OCI-LY7 (cell line): Measurements from ENCODE around the gene TBC1D10B. TPM values are rescaled to one million over a fixed set of nuclear protein-coding genes. Genes with fewer than 3 reads are reported as not detected.
A peak's percentile ranks its signal among the peaks of the same experiment; 100 is the strongest.
"Not testable (repeated sequence)": the region's sequence is repeated elsewhere in the genome, so short reads cannot be mapped to it uniquely, and the experiment has no call there.

Experiments
- BruUV-seq: library from RNA; stranded (reverse); fragments of 400-500 nt; replicated peaks from 2 replicates; lab custom pipeline; 2021; lab: Mats Ljungman, UMichigan
- CTCF ChIA-PET: fragments of 300-600 bp; sonication (Branson Sonifier 250); formaldehyde crosslinking; loops from one replicate; lab custom pipeline; 2022; ENCODE audit warnings: antibody characterized with exemption; ENCODE audit not compliant: unreplicated experiment; lab: Charles Lee
- POLR2A ChIA-PET: fragments of 300-600 bp; sonication (Branson Sonifier 250); formaldehyde crosslinking; loops from one replicate; lab custom pipeline; 2022; ENCODE audit warnings: antibody characterized with exemption; lab: Charles Lee
- DNase-seq: peaks from one replicate; pipeline ENCODE4 v3.0.0-alpha.2; 2015; ENCODE audit warnings: low spot score
- H2AFZ ChIP-seq: fragments of 200-600 bp; sonication (generic), shearing (Covaris generic); 2 replicates; pipeline ENCODE4 v1.6.1; 2014; ENCODE audit warnings: mild to moderate bottlenecking, antibody characterized with exemption, low read length, moderate library complexity
- H3K27ac ChIP-seq: fragments of 200-600 bp; sonication (generic); 2 replicates; pipeline ENCODE4 v1.5.1; 2014; ENCODE audit warnings: mixed run types, low read depth, mild to moderate bottlenecking, moderate library complexity, low read length, inconsistent platforms; ENCODE audit not compliant: poor library complexity, severe bottlenecking
- H3K36me3 ChIP-seq: fragments of 200-600 bp; sonication (generic); 2 replicates; pipeline ENCODE4 v1.6.1; 2014; ENCODE audit warnings: mild to moderate bottlenecking, antibody characterized with exemption, low read length, moderate library complexity, mixed read lengths; ENCODE audit not compliant: insufficient read depth
- H3K4me1 ChIP-seq: fragments of 200-600 bp; sonication (generic); 2 replicates; pipeline ENCODE4 v1.5.1; 2014; ENCODE audit warnings: mild to moderate bottlenecking, low read length; ENCODE audit not compliant: insufficient read depth, poor library complexity, severe bottlenecking
- H3K4me2 ChIP-seq: fragments of 200-600 bp; sonication (generic); 2 replicates; pipeline ENCODE4 v1.6.1; 2014; ENCODE audit warnings: mild to moderate bottlenecking, low read length
- H3K4me3 ChIP-seq: fragments of 200-600 bp; sonication (generic); 2 replicates; pipeline ENCODE4 v1.5.1; 2014; ENCODE audit warnings: mild to moderate bottlenecking, low read depth, low read length; ENCODE audit not compliant: poor library complexity, severe bottlenecking
- H3K79me2 ChIP-seq: fragments of 200-600 bp; sonication (generic); 2 replicates; pipeline ENCODE4 v1.6.1; 2016; ENCODE audit warnings: low read depth, mild to moderate bottlenecking, low read length, moderate library complexity, mixed read lengths; ENCODE audit not compliant: insufficient read depth
- H3K9me2 ChIP-seq: fragments of 200-600 bp; sonication (generic); 2 replicates; pipeline ENCODE4 v1.6.1; 2016; ENCODE audit warnings: mild to moderate bottlenecking, low read length, mixed read lengths; ENCODE audit not compliant: insufficient read depth
- H3K9me3 ChIP-seq: fragments of 200-600 bp; sonication (generic); 2 replicates; pipeline ENCODE4 v1.6.1; 2014; ENCODE audit warnings: mild to moderate bottlenecking, mixed run types, low read length, mixed read lengths
- H4K20me1 ChIP-seq: fragments of 200-600 bp; sonication (generic); 2 replicates; pipeline ENCODE4 v1.6.1; 2014; ENCODE audit warnings: mild to moderate bottlenecking, antibody characterized with exemption, low read length, moderate library complexity, mixed read lengths; ENCODE audit not compliant: insufficient read depth
- EZH2phosphoT487 ChIP-seq: fragments of 200-600 bp; sonication (generic); IDR thresholded peaks from 2 replicates; pipeline ENCODE4 v1.6.1; 2018; ENCODE audit warnings: low read depth, borderline replicate concordance, mild to moderate bottlenecking, mixed run types, antibody characterized with exemption, low read length, moderate library complexity, mixed read lengths
- intact Hi-C: fragments of 100-400 bp; cut with micrococcal nuclease; formaldehyde crosslinking; loops from one replicate; pipeline ENCODE4 v1.10.0; 2022; ENCODE audit not compliant: unreplicated experiment
- total RNA-seq, 2 experiments: library from RNA; depleted of rRNA in 1 of 2; stranded (reverse); fragments of >200 nt in 1 of 2; shearing (Covaris generic) in 1 of 2; gene quantifications; 2 replicates each; pipeline ENCODE4 v1.2.3, GENCODE V29; 2014 to 2022
- TF ChIP-seq, protein P1 (sequence below): fragments of 200-600 bp; sonication (generic); conservative IDR thresholded peaks from 2 replicates; pipeline ENCODE4 v1.5.1; 2014; ENCODE audit warnings: mild to moderate bottlenecking, antibody characterized with exemption, low read length, moderate library complexity, mixed read lengths

The TBC1D10B gene
- total RNA-seq, 2 experiments from 2014 or later, result 44.9 to 78.6 TPM

DNA sequence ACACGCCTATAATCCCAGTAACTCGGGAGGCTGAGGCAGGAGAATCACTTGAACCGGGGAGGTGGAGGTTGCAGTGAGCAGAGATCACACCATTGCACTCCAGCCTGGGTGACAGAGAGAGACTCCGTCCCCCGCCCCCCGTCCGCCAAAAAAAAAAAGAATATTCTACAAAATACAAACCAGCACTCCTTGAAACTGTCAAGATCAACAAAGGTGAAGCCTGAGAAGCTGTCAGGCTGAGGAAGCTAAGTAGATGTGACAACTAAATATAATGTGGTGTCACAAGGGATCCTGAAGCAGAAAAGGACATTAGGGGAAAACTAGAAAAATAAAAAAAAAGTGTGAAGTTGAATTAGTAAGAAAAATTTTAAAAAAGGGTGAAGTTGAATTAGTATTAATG is 21.4 kb downstream of the TBC1D10B start:
- Histone ChIP-seq H3K4me1 (peaks cover 98% of the 10 kb centered on the region), H3K36me3 (peaks cover 51% of the 10 kb centered on the region), H3K9me3 (no peaks in the 10 kb centered on the region), H4K20me1 (no peaks in the 10 kb centered on the region), H3K4me2 (peak overlapping the region; percentile 72), H3K27ac (peak overlapping the region; percentile 98), H2AFZ (no peak overlapping the region), H3K4me3 (peak overlapping the region; percentile 56), H3K9me2 (no peaks in the 10 kb centered on the region), H3K79me2 (peaks cover 35% of the 10 kb centered on the region)
- POLR2A ChIA-PET, result interaction anchor here (0.6 to 4.5 kb wide), 2 partner anchors 22 to 82 kb away, joined by 3 to 21 read pairs; partner anchors contain the start of gene TBC1D10B
- CTCF ChIA-PET, result no interaction called here
- peak; percentile 50 for DNase-seq
- intact Hi-C loops, result no loop called here
- BruUV-seq, result no TSS peak
- TF ChIP-seq, protein P1, sequence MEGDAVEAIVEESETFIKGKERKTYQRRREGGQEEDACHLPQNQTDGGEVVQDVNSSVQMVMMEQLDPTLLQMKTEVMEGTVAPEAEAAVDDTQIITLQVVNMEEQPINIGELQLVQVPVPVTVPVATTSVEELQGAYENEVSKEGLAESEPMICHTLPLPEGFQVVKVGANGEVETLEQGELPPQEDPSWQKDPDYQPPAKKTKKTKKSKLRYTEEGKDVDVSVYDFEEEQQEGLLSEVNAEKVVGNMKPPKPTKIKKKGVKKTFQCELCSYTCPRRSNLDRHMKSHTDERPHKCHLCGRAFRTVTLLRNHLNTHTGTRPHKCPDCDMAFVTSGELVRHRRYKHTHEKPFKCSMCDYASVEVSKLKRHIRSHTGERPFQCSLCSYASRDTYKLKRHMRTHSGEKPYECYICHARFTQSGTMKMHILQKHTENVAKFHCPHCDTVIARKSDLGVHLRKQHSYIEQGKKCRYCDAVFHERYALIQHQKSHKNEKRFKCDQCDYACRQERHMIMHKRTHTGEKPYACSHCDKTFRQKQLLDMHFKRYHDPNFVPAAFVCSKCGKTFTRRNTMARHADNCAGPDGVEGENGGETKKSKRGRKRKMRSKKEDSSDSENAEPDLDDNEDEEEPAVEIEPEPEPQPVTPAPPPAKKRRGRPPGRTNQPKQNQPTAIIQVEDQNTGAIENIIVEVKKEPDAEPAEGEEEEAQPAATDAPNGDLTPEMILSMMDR, result no peak
- TF ChIP-seq EZH2phosphoT487, result no peak

DNA sequence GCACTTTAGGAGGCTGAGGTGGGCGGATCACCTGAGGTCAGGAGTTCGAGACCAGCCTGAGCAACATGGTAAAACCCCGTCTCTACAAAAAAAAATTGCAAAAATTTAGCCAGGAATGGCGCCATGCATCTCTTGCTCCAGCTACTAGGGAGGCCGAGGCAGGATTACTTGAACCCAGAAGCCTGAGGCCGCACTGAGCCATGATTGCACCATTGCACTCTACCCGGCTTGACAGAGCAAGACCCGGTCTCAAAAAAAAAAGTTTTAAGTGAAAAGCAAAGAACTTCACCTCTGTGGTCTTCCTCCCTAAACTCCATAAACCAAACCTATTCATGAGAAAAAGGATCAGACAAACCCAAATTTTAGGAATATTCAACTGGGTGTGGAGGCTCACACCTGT is 22.2 kb downstream of the TBC1D10B start:
- Histone ChIP-seq H2AFZ (no peak overlapping the region), H3K27ac (peak overlapping the region; percentile 98), H3K9me3 (no peaks in the 10 kb centered on the region), H3K9me2 (no peaks in the 10 kb centered on the region), H3K4me1 (peaks cover 94% of the 10 kb centered on the region), H3K36me3 (peaks cover 43% of the 10 kb centered on the region), H4K20me1 (no peaks in the 10 kb centered on the region), H3K4me3 (no peak overlapping the region), H3K4me2 (peak overlapping the region; percentile 34), H3K79me2 (peaks cover 29% of the 10 kb centered on the region; the same call in 1 of the 2 replicates)
- POLR2A ChIA-PET, result no interaction called here
- DNase-seq, result no peak
- intact Hi-C loops, result no loop called here
- no TSS peak for BruUV-seq
- TF ChIP-seq, protein P1, result no peak
- no peak for TF ChIP-seq EZH2phosphoT487
- CTCF ChIA-PET, result no interaction called here

DNA sequence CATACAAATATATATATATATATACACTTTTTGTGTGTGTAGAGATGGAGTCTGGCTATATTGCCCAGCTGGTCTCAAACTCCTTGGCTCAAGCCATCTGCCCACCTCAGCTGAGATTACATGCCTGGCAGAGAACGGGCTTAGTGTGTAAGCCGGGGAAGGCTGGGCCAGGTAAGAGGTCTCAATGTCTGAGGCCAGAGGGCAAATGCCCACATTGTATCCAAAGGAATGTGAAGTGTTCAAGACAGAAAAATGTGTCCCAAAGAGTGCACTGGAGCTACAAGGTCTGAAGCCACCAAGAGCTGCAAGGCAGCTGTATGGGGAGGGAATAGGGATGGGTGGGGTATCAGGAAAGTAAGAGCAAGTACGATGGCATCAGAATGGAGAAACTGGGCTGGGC is 24.0 kb downstream of the TBC1D10B start:
- no peak overlapping the region for H3K4me2 ChIP-seq
- H3K9me3 ChIP-seq, result no peaks in the 10 kb centered on the region
- H3K36me3 ChIP-seq, result peaks cover 27% of the 10 kb centered on the region; the same call in 1 of the 2 replicates
- H4K20me1 ChIP-seq, result no peaks in the 10 kb centered on the region
- no peak overlapping the region for H2AFZ ChIP-seq
- H3K9me2 ChIP-seq, result no peaks in the 10 kb centered on the region
- TF ChIP-seq, protein P1, result no peak
- no peak for TF ChIP-seq EZH2phosphoT487
- peaks cover 76% of the 10 kb centered on the region for H3K4me1 ChIP-seq
- CTCF ChIA-PET, result no interaction called here
- peaks cover 30% of the 10 kb centered on the region for H3K79me2 ChIP-seq
- intact Hi-C loops, result no loop called here
- H3K4me3 ChIP-seq, result no peak overlapping the region
- BruUV-seq, result no TSS peak
- DNase-seq, result no peak
- POLR2A ChIA-PET, result interaction anchor here (0.8 to 1.1 kb wide), 3 partner anchors 24 to 63 kb away, joined by 3 to 5 read pairs (median 3); partner anchors contain the start of gene TBC1D10B
- H3K27ac ChIP-seq, result peak overlapping the region; percentile 18

DNA sequence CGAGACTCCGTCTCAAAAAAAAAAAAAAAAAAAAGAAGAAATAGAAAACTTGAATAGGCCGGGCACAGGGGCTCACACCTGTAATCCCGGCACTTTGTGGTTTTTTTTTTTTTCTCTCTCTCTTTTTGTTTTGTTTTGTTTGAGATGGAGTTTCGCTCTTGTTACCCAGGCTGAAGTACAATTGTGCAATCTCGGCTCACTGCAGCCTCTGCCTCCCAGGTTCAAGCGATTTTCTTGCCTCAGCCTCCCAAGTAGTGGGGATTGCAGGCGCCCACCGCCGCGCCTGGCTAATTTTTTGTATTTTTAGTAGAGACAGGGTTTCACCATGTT is 26.8 kb downstream of the TBC1D10B start:
- BruUV-seq, H2AFZ ChIP-seq, H3K9me3 ChIP-seq, H3K9me2 ChIP-seq, H4K20me1 ChIP-seq: not testable (repeated sequence)
- CTCF ChIA-PET, result interaction anchor here (1.1 kb wide), 1 partner anchor 27 kb away, joined by 3 read pairs; no protein-coding TSS in a partner anchor
- H3K4me3 ChIP-seq, result peak overlapping the region; percentile 82
- peaks cover 38% of the 10 kb centered on the region for H3K36me3 ChIP-seq
- H3K27ac ChIP-seq, result peak overlapping the region; percentile 92
- DNase-seq, result peak; percentile 86
- POLR2A ChIA-PET, result interaction anchor here (0.7 to 3.4 kb wide), 3 partner anchors 11 to 441 kb away, joined by 4 to 18 read pairs (median 4); partner anchors contain the start of gene CD2BP2
- peaks cover 52% of the 10 kb centered on the region for H3K4me1 ChIP-seq
- peaks cover 56% of the 10 kb centered on the region for H3K79me2 ChIP-seq
- peak overlapping the region; percentile 90 for H3K4me2 ChIP-seq
- intact Hi-C loops, result loop anchor here (2.0 kb wide), 1 partner anchor 27 kb away; the partner anchor contains the start of gene TBC1D10B
